ENCODE data around the gene SOX3. TPM values are rescaled to one million over a fixed set of nuclear protein-coding genes. Genes with fewer than 3 reads are reported as not detected.

The SOX3 gene
- total RNA-seq, 1 experiment from 2014 or later, result not detected

Other genes with a start within 250 kb of the SOX3 start
- gene LINC00632, start 204.7 kb upstream of the SOX3 start, total RNA-seq (2014; rRNA removed; shearing (Covaris generic)), result 1.8 and 3.8 TPM in 2 replicates